Activated T-cell treated with anti-CD3 and anti-CD28 coated beads for 48 hours (primary cell): ENCODE results near the gene KLK2.
"Not testable (repeated sequence)": the region's sequence is repeated elsewhere in the genome, so short reads cannot be mapped to it uniquely, and the experiment has no call there.

Experiments
- DNase-seq: peaks from one replicate; pipeline ENCODE4 v3.0.0-alpha.2; 2020; ENCODE audit warnings: low read depth

Gene KLK2

DNA sequence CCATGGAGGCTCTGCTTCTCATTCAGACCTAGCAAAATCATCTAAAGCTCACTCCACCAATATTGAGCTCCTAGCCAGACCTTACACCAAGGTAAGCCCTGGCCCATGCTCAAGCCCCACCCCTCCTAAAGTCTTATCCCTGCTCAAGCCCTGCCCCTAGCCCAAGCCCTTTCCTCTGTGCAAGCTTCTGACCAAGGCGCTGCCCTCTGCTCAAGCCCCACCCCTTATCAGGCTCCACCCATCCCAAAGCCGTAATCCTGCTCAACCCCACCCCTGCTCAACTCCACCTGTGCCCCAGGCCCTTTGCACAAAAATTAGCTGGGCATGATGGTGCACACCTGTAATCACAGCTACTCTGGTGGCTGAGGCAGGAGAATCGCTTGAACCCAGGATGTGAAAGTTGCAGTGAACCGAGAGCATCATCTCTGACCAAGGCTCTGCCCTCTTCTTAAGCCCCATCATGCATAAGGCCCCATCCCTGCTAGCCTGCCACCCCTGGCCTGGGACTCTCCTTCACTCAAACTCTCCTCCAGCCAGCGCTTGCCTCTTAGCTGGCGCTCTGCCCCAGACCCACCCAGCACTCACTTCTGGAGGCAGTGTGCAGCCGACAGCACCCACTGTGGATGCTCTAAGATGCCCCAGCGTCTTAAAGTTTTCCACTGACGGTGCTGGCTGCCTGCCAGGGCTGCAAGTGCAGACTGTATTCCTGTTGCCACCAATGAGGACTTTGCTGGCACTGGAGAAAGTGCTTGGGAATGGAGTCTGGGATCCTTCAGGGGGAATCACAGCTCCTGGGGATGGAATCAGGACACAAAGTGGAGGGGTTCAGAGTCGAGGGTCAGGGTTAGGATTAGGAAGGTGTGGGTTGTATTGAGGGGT lies 21.5 kb downstream of the KLK2 start:
- DNase-seq: no peak

DNA sequence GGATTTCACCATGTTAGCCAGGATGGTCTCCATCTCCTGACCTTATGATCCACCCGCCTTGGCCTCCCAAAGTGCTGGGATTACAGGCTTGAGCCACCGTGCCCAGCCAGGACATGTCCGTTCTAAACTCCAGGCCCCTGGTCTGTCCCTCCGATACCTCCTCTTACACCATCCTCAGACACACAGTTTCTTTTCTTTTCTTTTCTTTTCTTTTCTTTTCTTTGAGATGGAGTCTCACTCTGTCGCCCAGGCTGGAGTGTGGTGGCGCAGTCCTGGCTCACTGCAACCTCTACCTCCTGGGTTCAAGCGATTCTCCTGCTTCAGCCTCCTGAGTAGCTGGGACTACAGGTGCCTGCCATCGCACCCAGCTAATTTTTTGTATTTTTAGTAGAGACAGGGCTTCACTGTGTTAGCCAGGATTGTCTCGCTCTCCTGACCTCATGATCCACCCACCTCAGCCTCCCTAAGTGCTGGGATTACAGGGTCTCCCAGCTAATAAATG lies 22.9 kb downstream of the KLK2 start:
- not testable (repeated sequence) for DNase-seq

DNA sequence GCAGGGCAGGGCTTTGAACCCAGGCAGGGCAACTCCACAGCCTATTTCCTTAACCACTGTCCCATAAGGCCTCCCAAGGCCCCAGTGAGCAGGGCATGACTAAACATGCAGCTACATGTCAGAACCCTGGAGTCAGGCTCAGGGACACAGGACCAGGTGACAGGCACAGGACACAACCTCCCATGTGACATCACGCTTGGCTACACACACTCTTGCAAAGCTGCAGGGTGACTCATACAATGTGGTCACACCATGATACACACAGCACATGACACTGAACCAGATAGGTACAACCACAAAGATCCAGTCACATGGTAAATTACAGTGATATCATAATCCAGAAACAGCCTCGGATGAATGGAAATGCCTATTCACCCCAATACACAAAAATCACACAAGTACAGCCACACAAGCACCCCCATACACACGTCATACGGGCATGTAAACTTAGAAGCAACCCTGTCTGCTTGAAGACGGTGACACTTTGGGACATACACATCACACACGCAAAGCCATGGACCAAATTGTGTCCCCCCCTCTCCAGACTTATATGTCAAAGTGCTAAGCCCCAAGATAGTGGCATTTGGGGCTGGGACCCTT lies 23.5 kb downstream of the KLK2 start:
- peak; percentile 12 for DNase-seq

DNA sequence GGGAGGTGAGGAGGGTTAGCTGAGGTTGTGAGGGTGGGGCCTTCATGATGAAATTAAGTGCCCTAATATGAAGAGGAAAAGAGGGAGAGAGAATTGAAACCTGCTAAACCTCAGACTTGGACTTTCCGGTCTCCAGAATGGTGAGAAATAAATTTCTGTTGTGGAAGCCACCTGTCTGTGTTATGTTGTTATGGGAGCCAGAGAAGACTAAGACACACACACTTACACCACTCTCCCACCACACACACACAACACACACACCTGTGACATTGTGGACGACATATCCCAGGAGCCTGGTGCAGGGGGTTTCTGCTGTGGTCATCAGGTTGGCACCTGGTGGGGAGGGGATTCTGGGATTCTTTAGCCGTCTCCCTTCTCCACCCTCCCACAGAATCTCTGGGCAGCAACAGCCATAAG lies 24.0 kb downstream of the KLK2 start:
- no peak for DNase-seq

DNA sequence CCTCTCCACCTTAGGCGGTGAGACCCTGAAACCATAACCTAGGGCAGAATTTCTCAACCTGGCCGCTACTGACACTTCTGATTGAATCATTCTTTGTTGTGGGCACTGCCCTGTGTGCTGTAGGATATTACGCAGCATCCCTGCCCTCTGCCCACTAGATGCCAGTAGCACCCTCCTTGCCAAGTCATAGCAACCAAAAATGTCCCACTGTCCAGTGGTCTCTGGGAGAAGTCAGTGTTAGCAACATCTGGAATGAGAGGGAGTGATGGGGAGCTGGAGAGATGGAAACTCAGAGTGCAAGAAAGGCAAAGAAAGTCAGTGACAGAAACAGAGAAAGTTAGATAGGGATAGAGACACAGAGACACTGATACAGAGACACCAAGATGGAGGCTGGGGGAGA lies 24.4 kb downstream of the KLK2 start:
- DNase-seq: no peak

DNA sequence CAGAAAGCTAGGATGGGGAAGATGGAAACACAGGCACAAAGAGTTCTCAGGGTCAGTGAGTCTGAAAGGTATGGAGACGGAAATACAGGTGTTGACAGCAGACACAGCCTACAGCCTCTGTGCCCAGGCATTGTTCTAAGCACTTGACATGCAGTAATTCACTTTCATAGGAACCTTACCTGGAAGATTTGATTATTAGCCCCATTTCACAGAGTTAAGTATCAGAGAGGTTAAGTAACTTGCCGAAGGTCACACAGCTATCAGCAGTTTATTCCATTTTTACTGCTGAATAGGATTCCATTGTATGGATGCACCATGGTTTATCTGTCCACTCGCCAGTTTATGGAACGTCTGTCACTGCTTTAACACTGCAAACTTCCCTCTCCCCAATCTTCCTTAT lies 24.8 kb downstream of the KLK2 start:
- DNase-seq: no peak

DNA sequence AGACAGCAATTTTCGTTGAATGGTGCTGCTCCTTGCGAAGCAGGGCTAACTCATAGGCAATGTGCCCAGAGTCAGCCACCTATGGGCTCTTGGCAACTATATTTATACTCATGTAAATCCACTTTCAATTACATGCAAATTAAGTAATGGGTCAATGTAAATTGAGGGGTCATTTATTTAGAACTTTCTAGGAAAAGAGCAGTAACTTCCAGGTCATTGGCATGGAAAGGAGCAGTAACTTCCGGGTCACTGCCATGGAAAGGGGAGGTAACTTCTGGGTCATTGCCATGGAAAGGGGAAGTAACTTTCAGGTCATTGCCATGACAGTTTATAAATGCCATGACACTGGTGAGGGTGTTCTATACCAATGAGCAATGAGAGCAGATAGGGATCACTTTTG lies 26.3 kb downstream of the KLK2 start:
- DNase-seq: no peak

DNA sequence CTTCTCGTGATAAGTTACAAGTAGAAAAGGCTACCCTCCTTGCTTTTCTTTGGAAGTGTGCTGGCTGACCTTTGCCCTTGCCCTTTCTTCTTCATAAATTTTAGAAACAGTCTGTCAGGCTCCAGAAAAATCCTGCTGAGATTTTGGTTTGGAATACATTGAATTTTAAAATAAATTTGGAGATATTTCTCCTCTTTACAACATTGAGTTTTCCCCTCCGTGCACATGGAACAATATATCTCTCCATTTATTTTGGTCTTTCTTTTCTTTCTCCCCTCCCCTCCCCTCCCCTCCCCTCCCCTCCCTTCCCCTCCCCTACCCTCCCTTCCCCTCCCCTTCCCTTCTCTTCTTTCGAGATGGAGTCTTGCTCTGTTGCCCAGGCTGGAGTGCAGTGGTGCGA lies 29.4 kb downstream of the KLK2 start:
- no peak for DNase-seq

DNA sequence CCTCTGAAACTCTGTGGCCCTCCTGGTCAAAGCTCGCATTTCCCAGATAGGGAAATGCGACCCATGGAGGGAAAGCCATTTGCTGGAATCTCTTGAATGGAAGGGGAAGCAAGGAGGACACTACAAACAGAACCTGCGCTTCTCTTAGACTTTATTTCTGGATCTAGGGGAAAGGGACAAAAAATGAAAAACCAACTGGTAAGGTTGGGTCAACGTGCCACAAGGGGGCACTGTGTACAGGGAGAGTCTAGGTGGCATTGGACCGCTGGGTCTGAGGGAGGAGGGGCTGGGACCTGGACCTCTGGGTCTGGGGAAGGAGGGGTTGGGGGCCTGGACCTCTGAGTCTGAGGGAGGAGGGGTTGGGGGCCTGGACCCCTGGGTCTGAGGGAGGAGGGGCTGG lies 33.0 kb downstream of the KLK2 start:
- peak; percentile 31 for DNase-seq

DNA sequence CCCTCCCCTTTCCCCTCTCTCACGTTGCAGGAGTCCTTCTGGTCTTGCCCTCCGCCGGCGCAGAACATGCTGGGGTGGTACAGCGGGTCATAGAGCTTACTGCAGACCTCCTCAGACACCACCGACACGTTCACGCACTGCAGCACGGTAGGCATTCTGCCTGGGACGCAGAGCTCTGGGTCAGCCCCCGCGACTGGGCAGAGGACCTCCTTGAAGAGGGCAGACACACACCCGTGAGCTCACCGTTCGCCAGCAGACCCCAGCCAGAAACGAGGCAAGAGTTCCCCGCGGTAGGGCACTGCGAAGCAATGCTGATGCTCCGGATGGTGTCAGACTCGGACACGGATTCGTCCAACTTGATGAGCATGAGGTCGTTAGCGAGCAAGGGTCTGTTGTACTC lies 35.1 kb downstream of the KLK2 start:
- DNase-seq: no peak

DNA sequence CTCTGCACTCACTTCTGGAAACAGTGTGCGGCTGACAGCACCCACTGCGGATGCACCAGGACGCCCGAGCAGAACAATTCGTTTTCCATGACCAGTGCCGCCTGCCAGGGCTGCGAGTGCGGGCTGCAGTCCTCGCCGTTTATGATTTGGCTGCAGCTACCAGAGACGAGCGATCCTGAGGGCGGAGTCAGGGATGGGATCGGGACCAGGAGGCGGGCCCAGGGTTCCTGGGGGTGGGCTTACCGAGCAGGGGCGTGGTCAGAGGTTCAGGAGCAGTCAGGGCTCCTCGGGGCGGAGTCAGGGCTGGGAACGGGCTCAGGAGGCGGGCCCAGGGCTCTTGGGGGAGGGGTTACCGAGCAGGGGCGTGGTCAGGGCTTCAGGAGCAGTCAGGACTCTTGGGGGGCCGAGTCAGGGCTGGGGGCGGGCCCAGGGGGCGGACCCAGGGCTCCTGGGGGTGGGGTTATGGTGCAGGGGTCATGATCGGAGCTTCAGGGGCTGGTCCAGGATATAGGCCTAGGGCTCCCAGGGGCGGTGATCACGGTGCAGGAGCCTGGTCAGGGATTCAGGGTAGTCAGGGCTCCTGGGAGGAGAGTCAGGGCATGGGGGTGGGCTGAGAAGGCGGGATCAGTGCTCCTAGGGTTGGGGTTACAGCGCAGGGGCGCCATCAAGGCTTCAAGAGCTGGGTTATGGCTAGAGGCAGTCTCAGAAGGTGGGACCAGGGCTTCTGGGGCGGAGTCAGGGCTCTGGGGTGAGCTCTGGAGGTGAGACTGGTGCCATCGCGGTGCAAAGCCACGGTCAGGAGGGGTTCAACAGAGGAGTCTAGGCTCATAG lies 36.2 kb downstream of the KLK2 start:
- peak; percentile 39 for DNase-seq

DNA sequence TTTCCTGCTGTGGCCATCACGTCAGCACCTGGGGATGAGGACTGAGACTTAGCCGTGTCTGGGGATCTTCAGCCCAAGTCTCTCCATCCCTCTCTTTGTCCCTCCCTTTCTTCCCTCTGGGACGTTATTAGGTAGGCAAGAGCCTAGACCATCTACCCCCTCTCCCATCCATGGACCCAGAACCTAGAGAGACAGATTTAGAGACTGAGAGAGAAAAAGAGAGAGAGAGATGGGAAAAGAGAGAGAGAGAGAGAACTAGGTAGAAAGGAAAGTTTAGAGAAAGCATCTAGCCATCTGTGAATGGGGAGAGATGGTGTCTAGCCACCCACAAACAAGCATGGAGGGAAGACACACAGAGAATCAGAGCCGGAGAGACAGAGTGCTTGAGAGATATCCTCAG lies 37.5 kb downstream of the KLK2 start:
- no peak for DNase-seq

DNA sequence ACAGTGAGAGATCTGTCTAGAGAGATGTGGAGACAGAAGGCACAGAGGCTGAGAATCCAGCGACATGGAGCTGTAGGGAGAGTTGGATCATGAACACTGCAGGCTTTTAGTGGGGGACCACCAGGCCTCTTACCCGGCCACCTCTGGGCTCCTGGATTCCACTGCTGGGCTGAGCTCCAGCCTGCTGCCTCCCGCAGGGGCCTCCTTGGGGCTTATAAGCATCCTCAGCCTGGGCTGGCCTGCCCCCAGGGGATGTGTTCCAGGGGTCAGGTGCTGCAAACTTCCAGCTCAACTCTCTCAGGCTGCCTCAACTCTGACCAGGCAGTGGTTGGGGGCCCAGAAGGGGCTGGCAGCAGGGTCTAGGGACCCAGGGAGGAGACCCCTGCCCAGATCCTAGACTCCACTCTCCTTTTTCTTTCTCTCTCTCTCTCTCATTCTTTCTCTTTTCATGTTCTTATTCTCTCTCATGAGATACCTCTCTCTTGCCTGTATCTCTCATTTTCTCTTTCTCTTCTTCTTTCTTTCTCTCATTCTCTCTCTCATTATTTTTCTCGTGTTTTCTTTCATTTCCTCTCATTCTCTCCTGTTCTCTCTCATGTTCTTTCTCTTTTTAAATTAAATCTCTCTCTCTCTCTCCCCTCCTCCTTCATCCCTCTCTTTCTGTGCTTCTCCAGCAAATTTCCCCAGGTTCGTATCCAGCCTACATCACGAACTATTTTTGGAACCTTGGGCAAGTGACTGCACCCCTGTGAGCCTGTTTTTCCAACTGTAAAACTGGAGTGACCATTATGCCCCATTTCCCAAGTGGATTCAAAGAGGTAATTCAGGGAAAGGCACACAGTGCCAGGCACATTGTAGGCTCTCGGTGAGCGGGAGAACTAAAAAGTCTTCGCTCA lies 38.2 kb downstream of the KLK2 start, which contains the start of gene KLK4:
Gene KLK4, minus strand, starts transcription at position 190 of the 896 bp plus-strand sequence. CDS start 657 bp downstream, outside the sequence.
- DNase-seq: no peak

DNA sequence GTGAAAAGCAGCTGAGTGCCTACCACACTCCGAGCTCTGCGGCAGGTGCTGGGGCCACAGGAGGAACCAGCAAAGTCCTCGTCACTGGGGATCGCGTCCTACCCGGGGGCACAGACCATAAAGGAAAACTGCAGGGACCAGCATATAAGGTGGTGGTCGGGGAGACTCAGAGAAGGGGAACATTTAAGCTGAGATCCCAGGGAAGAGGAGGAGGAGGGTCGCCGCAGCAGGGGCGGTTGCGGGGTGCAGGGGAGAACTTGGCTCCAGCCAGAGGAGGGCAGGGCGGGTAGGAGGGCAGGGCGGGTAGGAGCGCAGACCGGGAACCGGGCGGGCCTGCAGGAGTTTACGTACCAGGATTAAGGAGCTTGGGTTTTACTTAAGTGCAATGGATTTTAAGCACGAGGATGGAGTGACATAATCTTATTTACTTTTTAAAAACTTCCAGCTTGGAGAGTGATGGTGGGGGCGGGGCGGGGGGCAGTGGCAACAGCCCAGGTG lies 38.9 kb downstream of the KLK2 start:
- no peak for DNase-seq

DNA sequence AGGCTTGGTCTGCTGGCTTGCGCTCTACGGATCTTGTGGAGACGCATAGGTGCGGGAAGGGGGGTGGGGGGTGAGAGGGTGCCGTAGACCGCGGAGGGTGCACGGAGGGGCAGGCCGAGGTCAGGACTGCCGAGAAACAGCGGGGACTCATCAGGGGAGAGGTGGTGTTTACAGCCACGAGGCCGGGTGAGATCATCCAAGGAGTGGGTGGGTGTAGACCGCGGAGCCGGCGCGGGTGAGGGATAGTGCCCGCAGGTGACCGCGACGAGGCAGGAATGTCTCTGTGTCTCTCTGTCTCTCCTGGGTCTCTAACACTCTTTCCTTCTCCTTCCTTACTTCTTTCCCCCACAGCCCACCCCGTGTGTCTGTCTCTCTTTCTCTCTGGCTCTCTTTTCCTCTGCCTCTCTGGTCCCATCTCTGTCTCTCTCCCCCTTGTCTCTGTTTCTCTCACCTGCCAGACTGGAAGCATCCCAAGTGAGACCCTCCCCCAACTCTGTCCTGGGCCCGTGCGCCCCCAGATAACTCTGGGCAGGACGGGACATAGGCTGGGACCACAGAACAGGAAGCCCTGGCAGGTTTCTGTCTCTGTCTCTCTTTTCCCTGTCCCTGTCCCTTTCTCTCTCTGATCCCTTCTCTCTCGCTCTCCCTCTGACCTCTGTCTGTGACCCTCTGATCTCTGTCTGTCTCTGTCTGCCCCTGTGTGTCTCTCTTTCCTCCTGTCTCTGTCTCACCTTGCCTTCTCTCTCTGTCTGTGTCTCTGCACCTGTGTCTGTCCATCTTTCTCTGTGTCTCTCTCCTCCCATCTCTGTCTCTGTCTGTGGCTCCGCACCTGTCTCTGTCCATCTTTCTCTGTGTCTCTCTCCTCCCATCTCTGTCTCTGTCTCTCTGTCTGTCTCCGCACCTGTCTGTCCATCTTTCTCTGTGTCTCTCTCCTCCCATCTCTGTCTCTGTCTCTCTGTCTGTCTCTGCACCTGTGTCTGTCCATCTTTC lies 39.8 kb downstream of the KLK2 start:
- DNase-seq: peak; percentile 43

DNA sequence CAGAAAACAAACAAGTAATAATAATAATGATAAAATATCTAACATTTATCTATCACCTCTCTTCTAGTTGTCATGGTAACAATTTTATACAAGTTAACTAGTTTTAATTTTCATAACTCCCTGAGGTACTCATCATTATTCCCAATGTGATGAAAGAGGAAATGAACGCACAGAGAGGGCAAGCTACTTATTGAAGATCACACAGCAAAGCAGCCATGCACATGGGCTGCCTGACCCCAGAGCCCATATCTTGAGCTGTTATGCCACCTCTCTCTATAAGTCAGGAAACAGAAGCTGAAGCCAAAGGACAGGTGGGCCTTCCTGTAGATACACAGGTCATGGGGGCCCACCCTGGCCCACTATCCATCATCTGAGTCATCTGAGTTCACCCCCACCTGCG lies 42.8 kb downstream of the KLK2 start:
- DNase-seq: no peak

DNA sequence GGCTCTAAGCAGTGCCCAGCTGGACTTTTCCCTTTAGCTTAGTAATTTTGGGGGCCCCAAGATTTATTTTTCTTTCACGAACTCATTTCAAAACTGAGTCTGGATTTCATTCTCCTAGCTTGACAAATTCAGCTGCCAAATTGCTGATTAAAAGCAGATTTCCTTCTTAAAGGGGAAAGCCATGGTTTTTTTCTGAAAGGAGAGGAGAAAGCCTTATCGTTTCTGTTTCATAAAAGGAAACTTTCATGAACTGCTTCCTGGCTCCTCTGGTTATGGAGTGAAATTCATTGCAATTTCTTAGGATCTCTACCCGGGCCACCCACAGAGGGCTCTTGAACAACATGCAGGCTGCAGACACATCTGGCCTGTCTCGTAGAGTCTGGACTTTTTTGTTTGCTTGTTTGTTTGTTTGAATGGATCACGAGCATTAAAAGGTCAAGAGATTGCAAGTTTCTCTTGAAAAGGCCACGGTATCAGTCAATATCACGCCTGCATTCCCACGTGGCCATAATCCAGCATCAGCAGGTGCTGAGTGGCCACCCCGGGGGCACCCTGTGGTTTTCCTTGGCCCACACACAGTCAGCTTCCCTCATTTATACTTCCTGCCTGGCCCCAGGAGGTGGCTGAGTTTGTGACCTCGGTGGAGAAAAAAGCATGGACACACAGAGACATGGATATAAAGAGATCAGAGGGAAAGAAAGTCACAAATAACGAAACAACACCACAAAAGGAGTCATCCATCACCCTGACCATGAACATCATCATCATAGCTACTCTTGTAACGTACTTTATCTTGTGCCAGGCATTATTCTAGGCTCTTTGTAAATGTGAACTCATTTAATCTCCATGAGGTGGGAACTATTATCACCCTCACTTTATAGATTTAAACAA lies 48.4 kb downstream of the KLK2 start:
- DNase-seq: no peak

DNA sequence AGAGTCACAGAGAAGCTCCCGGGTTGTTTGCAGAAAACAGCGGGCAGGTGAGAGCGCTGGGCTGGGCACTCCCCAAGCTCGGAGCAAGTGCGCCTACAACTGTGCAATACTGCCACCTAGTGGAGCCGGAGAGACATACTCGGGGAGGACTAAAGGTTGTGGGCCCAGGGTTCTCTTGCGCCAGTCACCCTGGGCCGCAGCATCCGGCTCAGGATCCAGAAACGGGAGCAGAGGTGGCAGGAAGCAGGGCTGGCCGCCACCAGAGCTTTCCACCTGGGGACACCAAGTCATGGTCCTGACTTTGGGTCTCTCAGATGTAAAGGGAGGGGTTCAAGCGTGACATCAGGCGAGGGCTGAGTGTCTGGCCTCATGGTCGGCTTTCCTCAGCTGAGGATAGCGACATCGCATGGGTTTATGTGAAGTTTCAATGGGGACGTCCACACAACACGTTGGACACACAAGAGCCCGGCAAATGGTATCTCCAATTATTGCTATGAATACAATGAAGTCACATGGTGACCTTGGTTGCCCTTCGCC lies 49.1 kb downstream of the KLK2 start:
- DNase-seq: peak; percentile 69

DNA sequence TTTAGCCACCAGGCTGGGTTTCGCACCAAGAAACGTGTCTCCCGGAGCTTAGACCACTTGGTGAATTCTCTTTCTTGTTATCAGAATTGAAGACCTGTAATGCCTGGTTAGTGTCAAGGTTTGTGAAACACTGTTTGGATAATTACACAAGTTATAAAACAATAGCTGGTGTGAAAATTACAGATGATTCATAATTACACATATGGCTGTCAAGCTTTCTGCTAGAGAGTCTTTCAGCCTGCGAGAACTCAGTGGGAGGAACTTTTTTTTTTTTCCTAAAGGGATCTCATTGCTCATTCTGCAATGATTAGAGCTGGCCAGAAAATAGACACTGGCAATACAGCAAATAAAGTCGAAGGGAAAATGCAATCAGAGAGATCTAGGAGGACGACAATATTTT lies 51.3 kb downstream of the KLK2 start:
- DNase-seq: no peak
